SK-N-SH treated with all-trans-retinoic acid at 6 μM for 48 hours (cell line): Measurements from ENCODE around the gene ME1.
"Not testable (repeated sequence)": the region's sequence is repeated elsewhere in the genome, so short reads cannot be mapped to it uniquely, and the experiment has no call there.

Source experiments
- ATAC-seq: fragments of 200-7000 bp; cut with Tn5 transposase; 3 replicates; pipeline ENCODE4 v1.9.1; 2020; ENCODE audit warnings: mild to moderate bottlenecking, moderate library complexity
- BACH2 ChIP-seq: fragments of 250-450 bp; sonication (Bioruptor Pico); IDR thresholded peaks from 2 replicates; pipeline ENCODE4 v1.9.0; 2021; ENCODE audit warnings: mild to moderate bottlenecking, borderline replicate concordance
- CSDC2 ChIP-seq: fragments of 250-450 bp; sonication (Bioruptor Pico); IDR thresholded peaks from 2 replicates; pipeline ENCODE4 v1.5.0; 2020; ENCODE audit warnings: mild to moderate bottlenecking, moderate library complexity
- GLIS3 ChIP-seq: fragments of 250-450 bp; sonication (Bioruptor Pico); IDR thresholded peaks from 2 replicates; pipeline ENCODE4 v1.5.0; 2020; ENCODE audit warnings: mild to moderate bottlenecking, moderate library complexity
- ISL1 ChIP-seq: fragments of 250-450 bp; sonication (Bioruptor Pico); IDR thresholded peaks from 2 replicates; pipeline ENCODE4 v2.1.2; 2022; ENCODE audit warnings: mild to moderate bottlenecking, moderate library complexity
- OSR1 ChIP-seq: fragments of 250-450 bp; sonication (Bioruptor Pico); IDR thresholded peaks from 2 replicates; pipeline ENCODE4 v1.8.0; 2022; ENCODE audit warnings: moderate library complexity, mild to moderate bottlenecking, inconsistent platforms
- PPARA ChIP-seq: fragments of 250-450 bp; sonication (Bioruptor Pico); IDR thresholded peaks from 2 replicates; pipeline ENCODE4 v1.5.0; 2020; ENCODE audit warnings: mild to moderate bottlenecking, borderline replicate concordance
- RARB ChIP-seq: fragments of 250-450 bp; sonication (Bioruptor Pico); IDR thresholded peaks from 2 replicates; pipeline ENCODE4 v1.8.0; 2021; ENCODE audit warnings: mild to moderate bottlenecking, moderate library complexity
- SNAI2 ChIP-seq: fragments of 250-450 bp; sonication (Bioruptor Pico); IDR thresholded peaks from 2 replicates; pipeline ENCODE4 v1.5.0; 2020; ENCODE audit warnings: mild to moderate bottlenecking, moderate library complexity
- TCF4 ChIP-seq: fragments of 250-450 bp; sonication (Bioruptor Pico); IDR thresholded peaks from 2 replicates; pipeline ENCODE4 v1.8.0; 2021; ENCODE audit warnings: mild to moderate bottlenecking, moderate library complexity, borderline replicate concordance
- TOX ChIP-seq: fragments of 250-450 bp; sonication (Bioruptor Pico); IDR thresholded peaks from 2 replicates; pipeline ENCODE4 v1.8.0; 2021; ENCODE audit warnings: mild to moderate bottlenecking, moderate library complexity, borderline replicate concordance
- ZC3H10 ChIP-seq: fragments of 250-450 bp; sonication (Bioruptor Pico); IDR thresholded peaks from 2 replicates; pipeline ENCODE4 v1.5.1; 2021; ENCODE audit warnings: mild to moderate bottlenecking, moderate library complexity
- ZFP3 ChIP-seq: fragments of 250-450 bp; sonication (Bioruptor Pico); IDR thresholded peaks from 2 replicates; pipeline ENCODE4 v1.5.0; 2020; ENCODE audit warnings: mild to moderate bottlenecking, moderate library complexity
- ZFP30 ChIP-seq: fragments of 450-650 bp; formaldehyde crosslinking; IDR thresholded peaks from 2 replicates; pipeline ENCODE4 v1.5.0; 2022; ENCODE audit warnings: mild to moderate bottlenecking, moderate library complexity
- ZNF565 ChIP-seq: fragments of 450-650 bp; formaldehyde crosslinking; conservative IDR thresholded peaks from 2 replicates; pipeline ENCODE4 v1.5.0; 2020; ENCODE audit warnings: low read depth, mild to moderate bottlenecking, moderate library complexity
- ZNF70 ChIP-seq: fragments of 450-650 bp; formaldehyde crosslinking; IDR thresholded peaks from 2 replicates; pipeline ENCODE4 v1.5.0; 2020; ENCODE audit warnings: mild to moderate bottlenecking, moderate library complexity
- ZNF8 ChIP-seq: fragments of 450-650 bp; formaldehyde crosslinking; IDR thresholded peaks from 2 replicates; pipeline ENCODE4 v1.5.0; 2020; ENCODE audit warnings: mild to moderate bottlenecking, moderate library complexity
- TF ChIP-seq, protein P1 (sequence below): fragments of 250-450 bp; sonication (Bioruptor Pico); IDR thresholded peaks from 2 replicates; pipeline ENCODE4 v1.5.1; 2021; ENCODE audit warnings: mild to moderate bottlenecking, moderate library complexity
- TF ChIP-seq, protein P2 (sequence below): fragments of 250-450 bp; sonication (Bioruptor Pico); IDR thresholded peaks from 2 replicates; pipeline ENCODE4 v1.5.0; 2020; ENCODE audit warnings: mild to moderate bottlenecking, moderate library complexity
- TF ChIP-seq, protein P3 (sequence below): fragments of 250-450 bp; sonication (Bioruptor Pico); IDR thresholded peaks from 2 replicates; pipeline ENCODE4 v1.8.0; 2020; ENCODE audit warnings: mild to moderate bottlenecking, moderate library complexity, borderline replicate concordance
- TF ChIP-seq, protein P4 (sequence below): fragments of 250-450 bp; sonication (Bioruptor Pico); IDR thresholded peaks from 2 replicates; pipeline ENCODE4 v1.5.1; 2020; ENCODE audit warnings: low read depth, mild to moderate bottlenecking, moderate library complexity

Gene ME1

DNA sequence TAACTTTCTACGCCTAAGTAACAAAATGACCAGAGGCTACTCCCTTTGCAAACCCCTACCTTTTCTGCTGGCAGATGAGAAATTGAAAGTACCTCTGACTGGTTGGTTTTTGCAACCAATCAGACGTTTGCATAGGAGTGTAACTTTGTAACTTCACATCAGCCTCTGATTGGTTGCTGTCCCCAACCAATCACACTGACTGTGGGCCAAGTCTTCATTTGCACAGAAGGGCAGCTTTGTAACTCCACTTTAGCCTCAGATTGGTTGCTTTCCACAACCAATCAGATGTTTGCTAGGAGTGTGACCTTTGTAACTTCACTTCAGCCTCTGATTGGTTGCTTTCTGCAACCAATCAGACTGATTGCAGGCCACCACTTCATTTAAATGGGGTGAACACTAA, 89.1 kb downstream of the ME1 start:
- ATAC-seq, result no peak

DNA sequence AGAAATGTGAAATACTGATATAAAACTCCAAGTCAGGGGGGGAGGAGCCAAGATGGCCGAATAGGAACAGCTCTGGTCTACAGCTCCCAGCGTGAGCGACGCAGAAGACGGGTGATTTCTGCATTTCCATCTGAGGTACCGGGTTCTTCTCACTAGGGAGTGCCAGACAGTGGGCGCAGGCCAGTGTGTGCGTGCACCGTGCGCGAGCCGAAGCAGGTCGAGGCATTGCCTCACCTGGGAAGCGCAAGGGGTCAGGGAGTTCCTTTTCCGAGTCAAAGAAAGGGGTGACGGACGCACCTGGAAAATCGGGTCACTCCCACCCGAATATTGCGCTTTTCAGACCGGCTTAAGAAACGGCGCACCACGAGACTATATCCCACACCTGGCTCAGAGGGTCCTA, 96.9 kb downstream of the ME1 start:
- not testable (repeated sequence) for ATAC-seq

More for the DNA sequence above, 89.1 kb downstream of the ME1 start:
- TF ChIP-seq, protein P1, sequence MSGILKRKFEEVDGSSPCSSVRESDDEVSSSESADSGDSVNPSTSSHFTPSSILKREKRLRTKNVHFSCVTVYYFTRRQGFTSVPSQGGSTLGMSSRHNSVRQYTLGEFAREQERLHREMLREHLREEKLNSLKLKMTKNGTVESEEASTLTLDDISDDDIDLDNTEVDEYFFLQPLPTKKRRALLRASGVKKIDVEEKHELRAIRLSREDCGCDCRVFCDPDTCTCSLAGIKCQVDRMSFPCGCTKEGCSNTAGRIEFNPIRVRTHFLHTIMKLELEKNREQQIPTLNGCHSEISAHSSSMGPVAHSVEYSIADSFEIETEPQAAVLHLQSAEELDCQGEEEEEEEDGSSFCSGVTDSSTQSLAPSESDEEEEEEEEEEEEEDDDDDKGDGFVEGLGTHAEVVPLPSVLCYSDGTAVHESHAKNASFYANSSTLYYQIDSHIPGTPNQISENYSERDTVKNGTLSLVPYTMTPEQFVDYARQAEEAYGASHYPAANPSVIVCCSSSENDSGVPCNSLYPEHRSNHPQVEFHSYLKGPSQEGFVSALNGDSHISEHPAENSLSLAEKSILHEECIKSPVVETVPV (CRISPR knock-in tag), result no peak
- no peak for TF ChIP-seq OSR1 (CRISPR knock-in tag)
- TF ChIP-seq, protein P2, sequence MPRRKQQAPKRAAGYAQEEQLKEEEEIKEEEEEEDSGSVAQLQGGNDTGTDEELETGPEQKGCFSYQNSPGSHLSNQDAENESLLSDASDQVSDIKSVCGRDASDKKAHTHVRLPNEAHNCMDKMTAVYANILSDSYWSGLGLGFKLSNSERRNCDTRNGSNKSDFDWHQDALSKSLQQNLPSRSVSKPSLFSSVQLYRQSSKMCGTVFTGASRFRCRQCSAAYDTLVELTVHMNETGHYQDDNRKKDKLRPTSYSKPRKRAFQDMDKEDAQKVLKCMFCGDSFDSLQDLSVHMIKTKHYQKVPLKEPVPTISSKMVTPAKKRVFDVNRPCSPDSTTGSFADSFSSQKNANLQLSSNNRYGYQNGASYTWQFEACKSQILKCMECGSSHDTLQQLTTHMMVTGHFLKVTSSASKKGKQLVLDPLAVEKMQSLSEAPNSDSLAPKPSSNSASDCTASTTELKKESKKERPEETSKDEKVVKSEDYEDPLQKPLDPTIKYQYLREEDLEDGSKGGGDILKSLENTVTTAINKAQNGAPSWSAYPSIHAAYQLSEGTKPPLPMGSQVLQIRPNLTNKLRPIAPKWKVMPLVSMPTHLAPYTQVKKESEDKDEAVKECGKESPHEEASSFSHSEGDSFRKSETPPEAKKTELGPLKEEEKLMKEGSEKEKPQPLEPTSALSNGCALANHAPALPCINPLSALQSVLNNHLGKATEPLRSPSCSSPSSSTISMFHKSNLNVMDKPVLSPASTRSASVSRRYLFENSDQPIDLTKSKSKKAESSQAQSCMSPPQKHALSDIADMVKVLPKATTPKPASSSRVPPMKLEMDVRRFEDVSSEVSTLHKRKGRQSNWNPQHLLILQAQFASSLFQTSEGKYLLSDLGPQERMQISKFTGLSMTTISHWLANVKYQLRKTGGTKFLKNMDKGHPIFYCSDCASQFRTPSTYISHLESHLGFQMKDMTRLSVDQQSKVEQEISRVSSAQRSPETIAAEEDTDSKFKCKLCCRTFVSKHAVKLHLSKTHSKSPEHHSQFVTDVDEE (CRISPR knock-in tag), result no peak
- TF ChIP-seq PPARA (CRISPR knock-in tag), result no peak
- TF ChIP-seq RARB (CRISPR knock-in tag), result no peak
- TF ChIP-seq ZC3H10 (CRISPR knock-in tag), result no peak
- TF ChIP-seq ISL1 (CRISPR knock-in tag), result no peak
- TF ChIP-seq GLIS3, result no peak
- no peak for TF ChIP-seq ZNF70 (CRISPR knock-in tag)
- no peak for TF ChIP-seq BACH2 (CRISPR knock-in tag)
- no peak for TF ChIP-seq TOX (CRISPR knock-in tag)
- TF ChIP-seq, protein P3, sequence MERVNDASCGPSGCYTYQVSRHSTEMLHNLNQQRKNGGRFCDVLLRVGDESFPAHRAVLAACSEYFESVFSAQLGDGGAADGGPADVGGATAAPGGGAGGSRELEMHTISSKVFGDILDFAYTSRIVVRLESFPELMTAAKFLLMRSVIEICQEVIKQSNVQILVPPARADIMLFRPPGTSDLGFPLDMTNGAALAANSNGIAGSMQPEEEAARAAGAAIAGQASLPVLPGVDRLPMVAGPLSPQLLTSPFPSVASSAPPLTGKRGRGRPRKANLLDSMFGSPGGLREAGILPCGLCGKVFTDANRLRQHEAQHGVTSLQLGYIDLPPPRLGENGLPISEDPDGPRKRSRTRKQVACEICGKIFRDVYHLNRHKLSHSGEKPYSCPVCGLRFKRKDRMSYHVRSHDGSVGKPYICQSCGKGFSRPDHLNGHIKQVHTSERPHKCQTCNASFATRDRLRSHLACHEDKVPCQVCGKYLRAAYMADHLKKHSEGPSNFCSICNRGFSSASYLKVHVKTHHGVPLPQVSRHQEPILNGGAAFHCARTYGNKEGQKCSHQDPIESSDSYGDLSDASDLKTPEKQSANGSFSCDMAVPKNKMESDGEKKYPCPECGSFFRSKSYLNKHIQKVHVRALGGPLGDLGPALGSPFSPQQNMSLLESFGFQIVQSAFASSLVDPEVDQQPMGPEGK (CRISPR knock-in tag), result no peak

DNA sequence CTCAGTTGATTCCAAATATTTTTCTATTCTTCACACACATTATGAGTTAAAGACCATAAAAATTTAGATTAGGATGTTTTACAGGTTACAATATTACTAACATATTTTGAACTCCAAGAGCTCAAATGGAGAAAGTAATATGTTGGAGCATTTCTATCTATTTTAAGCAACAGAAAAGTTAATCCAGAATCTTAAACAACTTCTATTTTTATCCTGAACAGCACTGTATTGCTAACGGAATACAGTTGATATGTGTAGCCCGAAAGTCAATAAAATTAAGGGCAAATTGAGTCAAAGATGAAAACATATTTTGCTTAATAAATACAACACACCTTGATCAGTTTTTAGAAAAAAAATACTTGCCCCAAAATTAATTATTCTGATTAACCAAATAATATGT, 97.4 kb downstream of the ME1 start:
- TF ChIP-seq CSDC2 (CRISPR knock-in tag) (no peak), ZFP30 (CRISPR knock-in tag) (no peak), ZNF8 (no peak), PPARA (CRISPR knock-in tag) (no peak)
- TF ChIP-seq, protein P3 (CRISPR knock-in tag), result no peak
- ATAC-seq, result no peak

DNA sequence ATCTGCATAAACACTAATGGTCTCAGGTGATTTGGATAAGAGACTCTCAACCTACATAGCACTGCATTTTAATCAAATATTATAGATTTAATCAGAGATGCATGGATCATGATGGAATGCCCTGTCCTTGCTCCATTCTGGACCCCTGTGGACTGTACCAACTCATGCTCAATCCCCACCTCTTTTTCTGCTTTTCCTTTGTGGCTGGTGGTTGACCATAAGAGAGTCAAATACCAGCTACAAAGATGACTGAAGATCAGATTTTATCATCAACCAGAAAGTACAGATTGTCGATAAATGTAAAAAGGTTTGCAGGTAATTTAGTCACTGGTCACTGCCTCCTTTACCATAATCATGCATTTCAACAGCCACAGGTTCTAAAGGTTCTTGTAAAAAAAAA, 116.2 kb downstream of the ME1 start:
- ATAC-seq, result no peak
- TF ChIP-seq ZNF565 (no peak), TCF4 (CRISPR knock-in tag) (no peak), ISL1 (CRISPR knock-in tag) (no peak), GLIS3 (no peak), PPARA (CRISPR knock-in tag) (no peak), ZC3H10 (CRISPR knock-in tag) (no peak), RARB (CRISPR knock-in tag) (no peak), ZNF70 (CRISPR knock-in tag) (no peak), ZFP3 (CRISPR knock-in tag) (no peak), TOX (CRISPR knock-in tag) (no peak), ZFP30 (CRISPR knock-in tag) (no peak), OSR1 (CRISPR knock-in tag) (no peak), BACH2 (CRISPR knock-in tag) (no peak), SNAI2 (CRISPR knock-in tag) (no peak)
- TF ChIP-seq, protein P4, sequence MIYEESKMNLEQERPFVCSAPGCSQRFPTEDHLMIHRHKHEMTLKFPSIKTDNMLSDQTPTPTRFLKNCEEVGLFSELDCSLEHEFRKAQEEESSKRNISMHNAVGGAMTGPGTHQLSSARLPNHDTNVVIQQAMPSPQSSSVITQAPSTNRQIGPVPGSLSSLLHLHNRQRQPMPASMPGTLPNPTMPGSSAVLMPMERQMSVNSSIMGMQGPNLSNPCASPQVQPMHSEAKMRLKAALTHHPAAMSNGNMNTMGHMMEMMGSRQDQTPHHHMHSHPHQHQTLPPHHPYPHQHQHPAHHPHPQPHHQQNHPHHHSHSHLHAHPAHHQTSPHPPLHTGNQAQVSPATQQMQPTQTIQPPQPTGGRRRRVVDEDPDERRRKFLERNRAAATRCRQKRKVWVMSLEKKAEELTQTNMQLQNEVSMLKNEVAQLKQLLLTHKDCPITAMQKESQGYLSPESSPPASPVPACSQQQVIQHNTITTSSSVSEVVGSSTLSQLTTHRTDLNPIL, result no peak
- TF ChIP-seq, protein P3 (CRISPR knock-in tag), result no peak
- TF ChIP-seq, protein P2 (CRISPR knock-in tag), result no peak
